Adrenal gland (tissue), 12 donors: ENCODE results near the gene RBKS. TPM values are rescaled to one million over a fixed set of nuclear protein-coding genes. Genes with fewer than 3 reads are reported as not detected.

Experiments
- DNase-seq, 7 donors: peaks; one replicate each; pipeline ENCODE4 v3.0.0-alpha.2; 2019 to 2020
- H3K27ac ChIP-seq, 5 donors: fragments of 200-600 bp; sonication (generic) in 4 of 5; 1 replicate in 3 of 5; 2 replicates in 2 of 5; pipeline versions ENCODE4 v1.5.1 to v1.8.0; 2016 to 2020; ENCODE audit warnings: mild to moderate bottlenecking in 1 of 5
- H3K27me3 ChIP-seq: fragments of 200-600 bp; 2 replicates; pipeline ENCODE4 v1.8.0; 2021
- H3K36me3 ChIP-seq, 2 donors: fragments of 200-600 bp; replicated peaks in 1 of 2; 1 replicate in 1 of 2; 2 replicates in 1 of 2; pipeline versions ENCODE4 v1.5.1 to v1.8.0; 2018 to 2022
- H3K4me1 ChIP-seq, 2 donors: fragments of 200-600 bp; replicated peaks in 1 of 2; 1 replicate in 1 of 2; 2 replicates in 1 of 2; pipeline versions ENCODE4 v1.5.1 to v1.8.0; 2018 to 2021
- H3K4me3 ChIP-seq, 4 donors: fragments of 200-600 bp; sonication (generic) in 3 of 4; one replicate each; pipeline ENCODE4 v1.5.1; 2016 to 2018
- H3K9me3 ChIP-seq, 3 donors: fragments of 200-600 bp; sonication (generic) in 1 of 3; replicated peaks in 1 of 3; 1 replicate in 2 of 3; 2 replicates in 1 of 3; pipeline versions ENCODE4 v1.5.1 to v1.8.0; 2016 to 2021
- CTCF ChIP-seq, 6 experiments: fragments of 450-650 bp in 4 of 6; fragments of 200-600 bp in 2 of 6; sonication (generic) in 1 of 6; IDR thresholded peaks; 1 replicate in 5 of 6; 2 replicates in 1 of 6; pipeline versions ENCODE4 v1.5.1 to v1.8.0; 2016 to 2021; ENCODE audit warnings: antibody characterized with exemption in 6 of 6, mild to moderate bottlenecking in 2 of 6, moderate library complexity in 1 of 6
- POLR2A ChIP-seq, 2 donors: fragments of 450-650 bp; IDR thresholded peaks; one replicate each; pipeline ENCODE4 v1.6.1; 2017; ENCODE audit warnings: antibody characterized with exemption in 2 of 2, mild to moderate bottlenecking in 2 of 2, moderate library complexity in 1 of 2
- WGBS, 4 donors: extraction: QIAGEN DNeasy Blood & Tissue Kit in 2 of 4; methylation state at CpG; one replicate each; pipeline versions ENCODE4 v1.1.5 to v1.1.7; 2013 to 2017; 5-methylcytosine and 5-hydroxymethylcytosine counted together
- intact Hi-C, 2 donors: fragments of 100-400 bp; cut with DNase I; formaldehyde crosslinking; loops; one replicate each; pipeline versions ENCODE4 v1.14.1 to v1.15.0; 2022 to 2023
- polyA plus RNA-seq, 3 donors: library from polyadenylated mRNA; stranded (reverse); fragments of 200-250 nt in 2 of 3; fragments of 350-450 nt in 1 of 3; fragmentation: Illumina TruSeq in 1 of 3; extraction: RNeasy Lipid Tissue Mini Kit (QIAGEN cat#74804) in 1 of 3; gene quantifications; one replicate each; pipeline ENCODE4 v1.2.3, GENCODE V29; 2013 to 2014
- total RNA-seq, 9 donors: library from RNA; depleted of rRNA in 4 of 9; stranded (reverse); fragments of >200 nt in 4 of 9; fragments of 120-200 nt in 1 of 9; fragmentation: NEBNext Ultra II Directional in 1 of 9; extraction: Animal tissue kit (Norgen Biotek cat#: 25700) in 1 of 9; gene quantifications; one replicate each; pipeline versions ENCODE4 v1.1.0 to v1.2.4, GENCODE V29; 2013 to 2023
- donor health status: healthy with polysubstance abuse.
- donor health status: Bipolar disorder and iron deficiency.
- donor health status: DM: yes; HTN: yes; CAD: no.
- donor health status: DM: no; HTN: no; CAD: no.
- donor health status: DM: no; HTN: no; CAD: no.
- donor health status: DM: yes; HTN: yes; CAD: no.

Gene RBKS
- total and polyA plus RNA-seq, 12 donors, result 9.1 to 54.4 (median 20.3) TPM

- Histone ChIP-seq H3K9me3 (no peaks in the 10 kb centered on the region), H3K36me3 (no peaks in the 10 kb centered on the region), H3K27me3 (no peaks in the 10 kb centered on the region), H3K4me3 (no peak overlapping the region), H3K4me1 (peaks cover 60 to 98% of the 10 kb centered on the region in 2 donors), H3K27ac (peak overlapping the region in 2 of 5 donors; percentile 47 to 80)
- 51 to 61% (median 54%) methylated on average over 2 of the region's 2 CpGs for WGBS, 4 donors
- peak in 3 of 7 donors; percentile 27 to 59 (median 44) for DNase-seq
- TF ChIP-seq POLR2A (IDR thresholded peaks at IDR 0.05) (no peak), CTCF (IDR thresholded peaks at IDR 0.05) (no peak)
- intact Hi-C loops, result no loop called here
These were observed 22.3 kb upstream of the RBKS start for GRCh38 chr2:27912512-27912911.

- 94 to 96% (median 95%) methylated on average over 2 of the region's 2 CpGs for WGBS, 4 donors
- H3K4me1 ChIP-seq, result peaks cover 66 to 100% of the 10 kb centered on the region in 2 donors
These were observed 21.4 kb upstream of the RBKS start for GRCh38 chr2:27911458-27912210.

GRCh38 chr2:27909901-27910300 lies 19.7 kb upstream of the RBKS start:
- DNase-seq, result no peak
- Histone ChIP-seq H3K4me3 (no peak overlapping the region), H3K9me3 (no peaks in the 10 kb centered on the region), H3K27me3 (no peaks in the 10 kb centered on the region), H3K27ac (peak overlapping the region; percentile 2 to 61 (median 24)), H3K36me3 (no peaks in the 10 kb centered on the region), H3K4me1 (peaks cover 62 to 98% of the 10 kb centered on the region in 2 donors)
- intact Hi-C loops, result no loop called here
- 47 to 53% (median 49%) methylated on average over 2 of the region's 2 CpGs for WGBS, 4 donors
- no peak for TF ChIP-seq CTCF (IDR thresholded peaks at IDR 0.05)
- TF ChIP-seq POLR2A (IDR thresholded peaks at IDR 0.05), result no peak

More at GRCh38 chr2:27911458-27912210, 21.4 kb upstream of the RBKS start:
- no peak for DNase-seq
- TF ChIP-seq POLR2A (IDR thresholded peaks at IDR 0.05) (no peak), CTCF (IDR thresholded peaks at IDR 0.05) (no peak)
- no peak overlapping the region for H3K4me3 ChIP-seq
- intact Hi-C loops, result no loop called here
- H3K27ac ChIP-seq, result peak overlapping the region; percentile 29 to 80 (median 43)
- no peaks in the 10 kb centered on the region for H3K36me3 ChIP-seq
- H3K27me3 ChIP-seq, result no peaks in the 10 kb centered on the region
- H3K9me3 ChIP-seq, result no peaks in the 10 kb centered on the region

GRCh38 chr2:27907547-27907946 lies 17.4 kb upstream of the RBKS start:
- TF ChIP-seq POLR2A (IDR thresholded peaks at IDR 0.05) (no peak), CTCF (IDR thresholded peaks at IDR 0.05) (no peak)
- no peaks in the 10 kb centered on the region for H3K9me3 ChIP-seq

More at GRCh38 chr2:27907547-27907946, 17.4 kb upstream of the RBKS start:
- Histone ChIP-seq H3K4me3 (no peak overlapping the region), H3K4me1 (peaks cover 47 to 96% of the 10 kb centered on the region in 2 donors), H3K36me3 (no peaks in the 10 kb centered on the region), H3K27me3 (no peaks in the 10 kb centered on the region), H3K27ac (peak overlapping the region in 4 of 5 donors; percentile 32 to 61 (median 55))
- WGBS, 4 donors, result 30 to 41% (median 32%) methylated on average over 3 of the region's 3 CpGs
- DNase-seq, result no peak
- intact Hi-C loops, result no loop called here
